ENCODE measurements around the gene ILF3. TPM values are rescaled to one million over a fixed set of nuclear protein-coding genes. Genes with fewer than 3 reads are reported as not detected.
"Not testable (repeated sequence)": the region's sequence is repeated elsewhere in the genome, so short reads cannot be mapped to it uniquely, and the experiment has no call there.

The ILF3 gene
- total and polyA plus RNA-seq, 10 donors: 82.9 to 264 (median 160) TPM

DNA sequence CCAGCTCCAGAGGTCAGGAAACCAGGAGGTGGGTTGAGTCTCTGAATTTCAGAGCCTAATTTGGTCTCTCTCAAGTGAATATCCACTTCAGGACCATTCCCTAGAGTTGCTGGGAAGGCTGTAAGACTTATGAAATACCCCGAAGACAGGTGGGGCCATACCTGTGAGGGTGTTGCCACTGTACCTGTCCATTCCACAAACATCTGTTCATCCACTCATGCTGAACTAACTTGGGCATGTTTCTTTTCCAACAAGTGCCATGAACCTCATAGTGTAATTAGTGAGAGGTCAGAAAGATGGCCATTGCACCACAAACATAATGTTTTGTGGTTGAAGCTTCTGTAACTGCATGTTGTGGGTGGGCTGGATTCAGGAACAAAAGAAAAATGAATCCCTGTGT, 7.8 kb downstream of the ILF3 start:
- WGBS, 5 donors: 60 to 96% (median 82%) methylated on average over 1 of the region's 1 CpG

DNA sequence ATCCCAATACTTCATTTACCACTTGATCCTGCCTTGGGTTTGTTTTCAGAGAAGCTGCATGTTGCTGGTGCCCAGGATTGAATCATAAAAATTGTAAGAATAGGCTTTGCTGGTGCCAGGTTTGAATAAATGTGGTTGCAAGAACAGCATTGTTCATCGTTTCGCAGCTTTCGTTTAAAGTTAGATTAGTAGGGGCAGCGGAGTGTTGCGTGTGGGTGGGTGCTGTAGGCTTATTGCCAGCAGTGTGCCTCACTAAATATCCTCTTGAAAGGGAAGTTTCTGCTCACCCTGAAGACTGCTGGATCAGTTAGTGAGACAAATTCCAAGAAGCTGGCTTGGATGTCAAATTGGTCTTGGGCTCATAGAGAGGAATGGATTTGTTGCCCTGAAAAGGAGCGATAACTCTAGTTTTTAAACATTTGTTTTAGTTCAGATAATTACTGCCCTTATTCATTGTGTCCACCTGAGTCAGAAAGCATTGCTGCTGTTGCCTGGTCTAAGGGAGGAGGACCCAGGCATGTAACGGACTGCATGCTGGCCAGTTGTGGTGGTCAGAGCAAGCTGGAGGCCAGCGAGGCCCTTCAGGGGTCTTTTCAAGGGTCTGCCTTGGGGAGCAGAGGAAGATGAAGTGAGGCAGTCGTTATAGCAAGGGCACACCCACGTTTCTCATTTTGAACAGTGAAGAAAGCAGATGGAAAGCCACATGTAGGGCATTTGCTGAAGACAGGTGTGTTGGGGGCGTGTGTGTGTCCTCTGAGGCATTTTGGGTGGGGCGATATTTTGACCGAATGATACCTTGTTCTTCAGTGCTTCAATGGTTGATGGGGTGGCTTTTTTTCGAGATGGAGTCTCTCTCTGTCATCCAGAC, 8.5 kb downstream of the ILF3 start:
- H3K27ac ChIP-seq: peak overlapping the region in 3 of 8 donors; percentile 0 to 58 (median 0)
- no peaks in the 10 kb centered on the region for H3K9me3 ChIP-seq
- intact Hi-C loops (cut with DNase I; ENCODE audit: low total_unique reads): no loop called here
- H3K4me3 ChIP-seq: no peak overlapping the region
- WGBS, 5 donors: 44 to 64% (median 56%) methylated on average over 14 of the region's 14 CpGs
- H3K27me3 ChIP-seq (replicated peaks in 1 of 7): no peaks in the 10 kb centered on the region
- H3K4me1 ChIP-seq: peaks cover 43 to 100% (median 94%) of the 10 kb centered on the region in 6 donors
- TF ChIP-seq POLR2A (IDR thresholded peaks at IDR 0.05) (no peak), POLR2AphosphoS5 (IDR thresholded peaks at IDR 0.05) (no peak)
- TF ChIP-seq, protein P1, sequence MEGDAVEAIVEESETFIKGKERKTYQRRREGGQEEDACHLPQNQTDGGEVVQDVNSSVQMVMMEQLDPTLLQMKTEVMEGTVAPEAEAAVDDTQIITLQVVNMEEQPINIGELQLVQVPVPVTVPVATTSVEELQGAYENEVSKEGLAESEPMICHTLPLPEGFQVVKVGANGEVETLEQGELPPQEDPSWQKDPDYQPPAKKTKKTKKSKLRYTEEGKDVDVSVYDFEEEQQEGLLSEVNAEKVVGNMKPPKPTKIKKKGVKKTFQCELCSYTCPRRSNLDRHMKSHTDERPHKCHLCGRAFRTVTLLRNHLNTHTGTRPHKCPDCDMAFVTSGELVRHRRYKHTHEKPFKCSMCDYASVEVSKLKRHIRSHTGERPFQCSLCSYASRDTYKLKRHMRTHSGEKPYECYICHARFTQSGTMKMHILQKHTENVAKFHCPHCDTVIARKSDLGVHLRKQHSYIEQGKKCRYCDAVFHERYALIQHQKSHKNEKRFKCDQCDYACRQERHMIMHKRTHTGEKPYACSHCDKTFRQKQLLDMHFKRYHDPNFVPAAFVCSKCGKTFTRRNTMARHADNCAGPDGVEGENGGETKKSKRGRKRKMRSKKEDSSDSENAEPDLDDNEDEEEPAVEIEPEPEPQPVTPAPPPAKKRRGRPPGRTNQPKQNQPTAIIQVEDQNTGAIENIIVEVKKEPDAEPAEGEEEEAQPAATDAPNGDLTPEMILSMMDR (IDR thresholded peaks at IDR 0.05 in 8 of 11, conservative IDR thresholded peaks at IDR 0.05 in 3 of 11): no peak
- DNase-seq: no peak
- H3K36me3 ChIP-seq: peaks cover 0 to 51% (median 8%) of the 10 kb centered on the region in 6 donors

More for the DNA sequence above, 7.8 kb downstream of the ILF3 start:
- H3K27ac ChIP-seq: peak overlapping the region in 2 of 8 donors; percentile 0 to 58
- H3K36me3 ChIP-seq: peaks cover 0 to 51% (median 8%) of the 10 kb centered on the region in 6 donors
- no peak overlapping the region for H3K4me3 ChIP-seq
- no peaks in the 10 kb centered on the region for H3K9me3 ChIP-seq
- TF ChIP-seq POLR2AphosphoS5 (IDR thresholded peaks at IDR 0.05) (no peak), POLR2A (IDR thresholded peaks at IDR 0.05) (no peak)
- TF ChIP-seq, protein P1 (IDR thresholded peaks at IDR 0.05 in 8 of 11, conservative IDR thresholded peaks at IDR 0.05 in 3 of 11): no peak
- intact Hi-C loops (cut with DNase I; ENCODE audit: low total_unique reads): no loop called here
- peaks cover 43 to 100% (median 94%) of the 10 kb centered on the region in 6 donors for H3K4me1 ChIP-seq
- no peaks in the 10 kb centered on the region for H3K27me3 ChIP-seq (replicated peaks in 1 of 7)
- no peak for DNase-seq

DNA sequence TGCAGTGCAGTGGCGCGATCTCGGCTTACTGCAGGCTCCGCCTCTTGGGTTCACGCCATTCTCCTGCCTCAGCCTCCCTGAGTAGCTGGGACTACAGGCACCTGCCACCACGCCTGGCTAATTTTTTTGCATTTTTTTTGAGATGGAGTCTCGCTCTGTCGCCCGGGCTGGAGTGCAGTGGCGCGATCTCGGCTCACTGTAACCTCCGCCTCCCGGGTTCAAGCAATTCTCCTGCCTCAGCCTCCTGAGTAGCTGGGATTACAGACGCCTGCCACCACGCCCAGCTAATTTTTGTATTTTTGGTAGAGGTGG, 9.1 kb downstream of the ILF3 start:
- Histone ChIP-seq H3K36me3 (peaks cover 0 to 51% (median 8%) of the 10 kb centered on the region in 6 donors), H3K27ac (peak overlapping the region in 2 of 8 donors; percentile 0 to 58), H3K4me1 (peaks cover 47 to 100% (median 94%) of the 10 kb centered on the region in 6 donors)
- H3K9me3 ChIP-seq; H3K4me3 ChIP-seq; H3K27me3 ChIP-seq (replicated peaks in 1 of 7); DNase-seq; intact Hi-C loops (cut with DNase I; ENCODE audit: low total_unique reads): not testable (repeated sequence)
- WGBS, 5 donors: 57 to 90% (median 77%) methylated on average over 13 to 16 of the region's 16 CpGs

DNA sequence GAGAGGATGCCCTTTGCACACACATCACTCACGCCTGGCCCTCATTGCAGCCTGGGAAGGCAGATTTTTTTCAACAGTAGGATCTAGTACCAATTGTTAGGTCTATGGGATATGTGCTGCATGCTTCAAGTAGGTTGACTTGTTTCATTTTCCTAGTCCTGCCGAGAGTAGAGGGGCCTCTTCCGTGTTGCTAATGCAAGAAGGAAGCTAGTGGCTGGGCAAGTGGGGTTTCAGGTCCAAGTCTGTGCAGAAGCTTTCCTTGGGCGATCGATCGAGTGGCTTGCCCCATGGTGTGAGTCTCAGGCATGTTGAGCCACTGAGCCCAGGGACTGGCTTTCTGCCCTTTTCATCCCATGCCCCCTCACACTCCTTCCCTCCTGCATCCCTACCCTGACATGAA, 13.7 kb downstream of the ILF3 start:
- intact Hi-C loops (cut with DNase I; ENCODE audit: low total_unique reads): no loop called here
- Histone ChIP-seq H3K9me3 (no peaks in the 10 kb centered on the region), H3K4me3 (peak overlapping the region in 1 of 8 donors; percentile 0), H3K36me3 (peaks cover 0 to 61% (median 25%) of the 10 kb centered on the region in 6 donors), H3K27ac (peak overlapping the region in 1 of 8 donors; percentile 41), H3K27me3 (replicated peaks in 1 of 7) (no peaks in the 10 kb centered on the region), H3K4me1 (peaks cover 23 to 99% (median 80%) of the 10 kb centered on the region in 6 donors)
- no peak for DNase-seq
- 40 to 63% (median 50%) methylated on average over 6 of the region's 6 CpGs for WGBS, 5 donors
- TF ChIP-seq POLR2AphosphoS5 (IDR thresholded peaks at IDR 0.05) (no peak), POLR2A (IDR thresholded peaks at IDR 0.05) (no peak)
- TF ChIP-seq, protein P1 (IDR thresholded peaks at IDR 0.05 in 8 of 11, conservative IDR thresholded peaks at IDR 0.05 in 3 of 11): no peak
